GM12891 (cell line): ENCODE results near the gene LBX2.

Source experiments
- DNase-seq: peaks from one replicate; pipeline ENCODE4 v3.0.0; 2011; ENCODE audit warnings: low spot score; ENCODE audit not compliant: insufficient read length
- FAIRE-seq: peaks from 2 replicates; lab custom pipeline; 2011; peaks lifted over from hg19 to GRCh38; lab: Jason Lieb, UNC
- PAX5 ChIP-seq: IDR thresholded peaks from 2 replicates; pipeline ENCODE4 v1.6.1; 2011; ENCODE audit warnings: low read length, moderate library complexity, mild to moderate bottlenecking; ENCODE audit not compliant: insufficient read depth, severe bottlenecking
- POLR2A ChIP-seq: IDR thresholded peaks from 2 replicates; pipeline ENCODE4 v1.6.1; 2011; ENCODE audit warnings: low read depth, low read length, control low read depth
- POLR2AphosphoS5 ChIP-seq: IDR thresholded peaks from 2 replicates; pipeline ENCODE4 v1.6.1; 2011; ENCODE audit warnings: low read depth, low read length, control low read depth
- POU2F2 ChIP-seq: IDR thresholded peaks from 2 replicates; pipeline ENCODE4 v1.6.1; 2011; ENCODE audit warnings: low read depth, mild to moderate bottlenecking, control low read depth, low read length, moderate library complexity
- SPI1 ChIP-seq: IDR thresholded peaks from 2 replicates; pipeline ENCODE4 v1.6.1; 2011; ENCODE audit warnings: low read depth, low read length, control low read depth
- TAF1 ChIP-seq: IDR thresholded peaks from 2 replicates; pipeline ENCODE4 v1.6.1; 2011; ENCODE audit warnings: low read depth, low read length, control low read depth

Gene LBX2

GRCh38 chr2:74513605-74514367 is 14.4 kb upstream of the LBX2 start:
- DNase-seq (no peak), FAIRE-seq (no peak)
- no peak for TF ChIP-seq POU2F2
- TF ChIP-seq POLR2AphosphoS5: no peak
- TF ChIP-seq POLR2A: no peak
- no peak for TF ChIP-seq PAX5
- no peak for TF ChIP-seq SPI1
- TF ChIP-seq TAF1: no peak

- no peak for FAIRE-seq
- no peak for DNase-seq
- TF ChIP-seq TAF1: no peak
- no peak for TF ChIP-seq SPI1
- TF ChIP-seq PAX5: no peak
- no peak for TF ChIP-seq POU2F2
- no peak for TF ChIP-seq POLR2A
- no peak for TF ChIP-seq POLR2AphosphoS5
Observed at GRCh38 chr2:74512744-74513604, 13.6 kb upstream of the LBX2 start.

- DNase-seq (no peak), FAIRE-seq (no peak)
- no peak for TF ChIP-seq TAF1
- no peak for TF ChIP-seq POLR2A
- TF ChIP-seq PAX5: no peak
- TF ChIP-seq POU2F2: no peak
- TF ChIP-seq POLR2AphosphoS5: no peak
- no peak for TF ChIP-seq SPI1
Observed at GRCh38 chr2:74511104-74511989, 11.9 kb upstream of the LBX2 start.

- TF ChIP-seq SPI1 (no peak), TAF1 (no peak), POU2F2 (no peak), POLR2A (no peak), POLR2AphosphoS5 (no peak), PAX5 (no peak)
- no peak for DNase-seq
- no peak for FAIRE-seq
Observed at GRCh38 chr2:74510272-74510671, 10.9 kb upstream of the LBX2 start.

GRCh38 chr2:74507926-74508520 is 8.6 kb upstream of the LBX2 start:
- DNase-seq (no peak), FAIRE-seq (no peak)
- TF ChIP-seq PAX5: no peak
- no peak for TF ChIP-seq POU2F2
- no peak for TF ChIP-seq POLR2AphosphoS5
- TF ChIP-seq TAF1: no peak
- no peak for TF ChIP-seq SPI1
- no peak for TF ChIP-seq POLR2A

- TF ChIP-seq POU2F2 (no peak), POLR2AphosphoS5 (peak; percentile 80; the same call in 1 of the 2 replicates), POLR2A (peak; percentile 91), PAX5 (no peak), TAF1 (peak; percentile 91), SPI1 (no peak)
- FAIRE-seq: peak; percentile 93
Observed at GRCh38 chr2:74507145-74507925, 7.9 kb upstream of the LBX2 start, which contains the start of gene PCGF1. PCGF1 (minus strand) TSS chr2:74507695; CDS start chr2:74507668, 27 bp downstream.

GRCh38 chr2:74505448-74506246 is 6.2 kb upstream of the LBX2 start:
- DNase-seq: no peak
- no peak for FAIRE-seq

More at GRCh38 chr2:74507145-74507925, 7.9 kb upstream of the LBX2 start, which contains the start of gene PCGF1:
- peak; percentile 94 for DNase-seq

More at GRCh38 chr2:74505448-74506246, 6.2 kb upstream of the LBX2 start:
- no peak for TF ChIP-seq POLR2AphosphoS5
- no peak for TF ChIP-seq PAX5
- TF ChIP-seq POU2F2: no peak
- no peak for TF ChIP-seq SPI1
- no peak for TF ChIP-seq TAF1
